Nephron progenitor cell (in vitro differentiated cells): ENCODE results near the gene DNAJB12.
"Not testable (repeated sequence)": the region's sequence is repeated elsewhere in the genome, so short reads cannot be mapped to it uniquely, and the experiment has no call there.

Source experiments
- DNase-seq: peaks from one replicate; pipeline ENCODE4 v3.0.0; 2021
- H3K27ac Mint-ChIP-seq: 2 replicates; pipeline ENCODE4 v1.8.0; 2021; ENCODE audit warnings: mild to moderate bottlenecking, moderate library complexity, mixed read lengths
- H3K27me3 Mint-ChIP-seq: 2 replicates; pipeline ENCODE4 v1.8.0; 2021; ENCODE audit warnings: mild to moderate bottlenecking, low read depth, mixed read lengths; ENCODE audit not compliant: poor library complexity
- H3K36me3 Mint-ChIP-seq: 2 replicates; pipeline ENCODE4 v1.8.0; 2021; ENCODE audit warnings: low read depth, mixed read lengths
- H3K4me1 Mint-ChIP-seq: 2 replicates; pipeline ENCODE4 v1.8.0; 2021; ENCODE audit warnings: mixed read lengths
- H3K4me3 Mint-ChIP-seq: 2 replicates; pipeline ENCODE4 v1.8.0; 2021; ENCODE audit warnings: mild to moderate bottlenecking, moderate library complexity, mixed read lengths
- H3K9me3 Mint-ChIP-seq: 2 replicates; pipeline ENCODE4 v1.8.0; 2021; ENCODE audit warnings: mild to moderate bottlenecking, moderate library complexity, mixed read lengths
- CTCF ChIP-seq: fragments of 200-600 bp; sonication (generic); IDR thresholded peaks from 2 replicates; pipeline ENCODE4 v1.5.0; 2021; ENCODE audit warnings: antibody characterized with exemption

Gene DNAJB12

GRCh38 chr10:72388062-72388461, 33.3 kb upstream of the DNAJB12 start:
- TF ChIP-seq CTCF, result no peak

DNA sequence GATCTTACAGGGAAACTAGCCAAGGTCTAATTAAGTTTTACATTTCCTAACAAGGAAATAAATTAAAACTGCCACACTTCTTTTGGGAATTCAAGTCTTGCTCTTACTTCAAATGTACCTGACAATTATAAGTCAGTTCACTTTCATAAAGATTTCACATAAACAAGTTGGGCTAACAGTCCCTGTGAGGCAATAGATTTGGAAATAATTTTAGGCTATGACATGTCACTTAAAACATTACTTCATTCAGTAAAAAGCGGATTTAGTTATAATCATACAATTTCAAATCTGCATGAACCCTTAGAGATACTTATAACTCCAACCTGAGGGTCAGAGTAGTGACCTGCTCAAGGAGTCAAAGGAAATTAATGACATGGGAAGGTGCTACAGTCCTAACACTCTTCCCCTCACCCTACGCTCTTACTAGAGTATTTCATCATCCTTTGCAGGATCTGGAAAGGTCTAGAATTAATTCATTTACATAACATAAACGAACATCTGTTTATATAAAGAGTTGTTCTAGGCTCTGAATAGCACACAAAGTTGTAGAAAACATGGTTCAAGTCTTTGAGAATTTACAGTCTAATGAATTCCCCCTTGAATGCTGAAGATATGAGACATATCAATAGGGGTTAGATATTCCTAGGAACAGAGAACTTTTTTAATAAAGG, 32.3 kb upstream of the DNAJB12 start:
- Mint-ChIP-seq H3K4me1 (no peaks in the 10 kb centered on the region), H3K27me3 (peaks cover 4% of the 10 kb centered on the region), H3K27ac (no peak overlapping the region), H3K36me3 (no peaks in the 10 kb centered on the region), H3K4me3 (no peak overlapping the region), H3K9me3 (no peaks in the 10 kb centered on the region)
- TF ChIP-seq CTCF, result no peak
- DNase-seq, result no peak

More at GRCh38 chr10:72388062-72388461, 33.3 kb upstream of the DNAJB12 start:
- Mint-ChIP-seq H3K27me3 (no peaks in the 10 kb centered on the region), H3K4me1 (no peaks in the 10 kb centered on the region), H3K36me3 (peaks cover 6% of the 10 kb centered on the region), H3K9me3 (no peaks in the 10 kb centered on the region), H3K27ac (no peak overlapping the region), H3K4me3 (no peak overlapping the region)
- DNase-seq, result no peak

- no peak for TF ChIP-seq CTCF
- no peak for DNase-seq
- no peaks in the 10 kb centered on the region for H3K9me3 Mint-ChIP-seq
- H3K36me3 Mint-ChIP-seq, result no peaks in the 10 kb centered on the region
- H3K27me3 Mint-ChIP-seq, result peaks cover 4% of the 10 kb centered on the region
- H3K4me3 Mint-ChIP-seq, result no peak overlapping the region
- no peak overlapping the region for H3K27ac Mint-ChIP-seq
- H3K4me1 Mint-ChIP-seq, result no peaks in the 10 kb centered on the region
These were observed 31.0 kb upstream of the DNAJB12 start for GRCh38 chr10:72385724-72386123.

DNA sequence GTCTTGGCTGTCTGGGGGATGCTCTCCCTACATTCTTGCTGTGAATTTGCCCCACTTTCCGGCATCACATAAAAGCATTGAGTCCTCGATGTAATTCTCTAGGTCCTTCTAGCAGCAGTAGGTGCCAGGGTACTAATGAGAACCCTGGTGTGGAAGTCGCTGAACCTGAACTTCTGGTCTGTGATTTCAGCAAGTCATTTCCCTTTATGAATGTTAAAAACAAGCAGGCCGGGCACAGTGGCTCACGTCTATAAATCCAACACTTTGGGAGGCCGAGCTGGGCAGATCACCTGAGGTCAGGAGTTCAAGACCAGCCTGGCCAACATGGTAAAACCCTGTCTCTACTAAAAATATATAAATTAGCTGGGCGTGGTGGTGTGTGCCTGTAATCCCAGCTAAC, 30.3 kb upstream of the DNAJB12 start:
- H3K9me3 Mint-ChIP-seq, H3K4me1 Mint-ChIP-seq, H3K36me3 Mint-ChIP-seq, DNase-seq, H3K4me3 Mint-ChIP-seq, H3K27me3 Mint-ChIP-seq: not testable (repeated sequence)
- H3K27ac Mint-ChIP-seq, result peak overlapping the region; percentile 44

DNA sequence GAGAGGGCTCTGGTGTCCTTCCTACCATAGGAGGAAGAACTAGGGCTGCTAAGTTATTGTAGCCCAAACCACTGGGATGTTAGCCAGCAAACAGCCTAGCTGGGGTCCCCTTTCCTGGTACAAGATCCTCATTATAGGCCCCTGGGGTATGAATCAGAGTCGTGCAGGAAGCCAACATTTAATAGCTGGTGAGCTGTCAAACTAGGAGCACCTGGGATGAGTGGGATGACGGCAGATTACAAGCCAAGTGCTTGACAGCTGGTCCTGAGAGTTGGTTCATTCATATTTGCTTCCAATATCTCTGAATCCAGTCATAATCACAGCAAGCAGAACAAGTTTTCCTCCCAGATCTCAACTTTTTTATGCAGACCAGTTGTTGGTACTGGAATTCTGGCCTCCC, 25.1 kb upstream of the DNAJB12 start:
- Mint-ChIP-seq H3K27me3 (peaks cover 4% of the 10 kb centered on the region), H3K9me3 (no peaks in the 10 kb centered on the region), H3K27ac (no peak overlapping the region), H3K4me3 (no peak overlapping the region), H3K4me1 (peaks cover 5% of the 10 kb centered on the region), H3K36me3 (peaks cover 22% of the 10 kb centered on the region)
- DNase-seq, result no peak
- no peak for TF ChIP-seq CTCF

DNA sequence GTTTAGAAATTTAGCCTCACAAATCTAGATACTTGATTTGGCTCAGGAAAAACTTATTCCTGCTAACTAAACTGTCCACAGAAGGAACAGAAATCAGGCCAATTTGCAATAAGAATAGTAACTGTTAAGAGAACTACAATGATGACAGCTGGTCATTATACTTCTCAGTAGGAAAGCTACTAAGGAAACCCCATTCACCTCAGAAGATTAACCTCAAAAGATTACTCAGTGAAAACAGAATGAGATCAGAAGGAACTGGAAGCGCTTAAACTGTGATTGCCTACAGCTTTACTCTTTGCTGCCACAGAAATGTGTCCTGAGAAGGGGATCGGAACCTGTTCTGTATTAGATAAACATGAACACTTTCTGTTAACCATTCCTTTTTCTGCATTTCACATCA, 24.3 kb upstream of the DNAJB12 start:
- Mint-ChIP-seq H3K9me3 (no peaks in the 10 kb centered on the region), H3K36me3 (peaks cover 22% of the 10 kb centered on the region), H3K27me3 (peaks cover 4% of the 10 kb centered on the region), H3K27ac (peak overlapping the region; percentile 14), H3K4me1 (peaks cover 5% of the 10 kb centered on the region), H3K4me3 (no peak overlapping the region)
- DNase-seq, result no peak
- no peak for TF ChIP-seq CTCF
